Ishikawa (cell line): ENCODE measurements around the gene PIM3.

ENCODE experiments used
- CEBPB ChIP-seq: IDR thresholded peaks from 2 replicates; pipeline ENCODE4 v1.6.1; 2012
- EP300 ChIP-seq: IDR thresholded peaks from 2 replicates; pipeline ENCODE4 v1.6.1; 2012; ENCODE audit warnings: borderline replicate concordance
- MAX ChIP-seq: IDR thresholded peaks from 2 replicates; pipeline ENCODE4 v1.6.1; 2012
- RAD21 ChIP-seq: IDR thresholded peaks from 2 replicates; pipeline ENCODE4 v1.6.1; 2012; ENCODE audit warnings: low read depth
- TEAD4 ChIP-seq: IDR thresholded peaks from 2 replicates; pipeline ENCODE4 v1.6.1; 2012

GRCh38 chr22:49937758-49938564 is 22.6 kb upstream of the PIM3 start:
- TF ChIP-seq EP300 (no peak), RAD21 (no peak), TEAD4 (no peak), CEBPB (no peak), MAX (no peak)
